Nephron progenitor cell (in vitro differentiated cells): ENCODE measurements around the gene CIAO1.

ENCODE experiments used
- DNase-seq: peaks from one replicate; pipeline ENCODE4 v3.0.0; 2021
- H3K27ac Mint-ChIP-seq: 2 replicates; pipeline ENCODE4 v1.8.0; 2021; ENCODE audit warnings: mild to moderate bottlenecking, moderate library complexity, mixed read lengths
- H3K27me3 Mint-ChIP-seq: 2 replicates; pipeline ENCODE4 v1.8.0; 2021; ENCODE audit warnings: mild to moderate bottlenecking, low read depth, mixed read lengths; ENCODE audit not compliant: poor library complexity
- H3K36me3 Mint-ChIP-seq: 2 replicates; pipeline ENCODE4 v1.8.0; 2021; ENCODE audit warnings: low read depth, mixed read lengths
- H3K4me1 Mint-ChIP-seq: 2 replicates; pipeline ENCODE4 v1.8.0; 2021; ENCODE audit warnings: mixed read lengths
- H3K4me3 Mint-ChIP-seq: 2 replicates; pipeline ENCODE4 v1.8.0; 2021; ENCODE audit warnings: mild to moderate bottlenecking, moderate library complexity, mixed read lengths
- H3K9me3 Mint-ChIP-seq: 2 replicates; pipeline ENCODE4 v1.8.0; 2021; ENCODE audit warnings: mild to moderate bottlenecking, moderate library complexity, mixed read lengths
- TF ChIP-seq, protein P1 (sequence below): fragments of 200-600 bp; sonication (generic); IDR thresholded peaks from 2 replicates; pipeline ENCODE4 v1.5.0; 2021; ENCODE audit warnings: antibody characterized with exemption

CIAO1 gene

DNA sequence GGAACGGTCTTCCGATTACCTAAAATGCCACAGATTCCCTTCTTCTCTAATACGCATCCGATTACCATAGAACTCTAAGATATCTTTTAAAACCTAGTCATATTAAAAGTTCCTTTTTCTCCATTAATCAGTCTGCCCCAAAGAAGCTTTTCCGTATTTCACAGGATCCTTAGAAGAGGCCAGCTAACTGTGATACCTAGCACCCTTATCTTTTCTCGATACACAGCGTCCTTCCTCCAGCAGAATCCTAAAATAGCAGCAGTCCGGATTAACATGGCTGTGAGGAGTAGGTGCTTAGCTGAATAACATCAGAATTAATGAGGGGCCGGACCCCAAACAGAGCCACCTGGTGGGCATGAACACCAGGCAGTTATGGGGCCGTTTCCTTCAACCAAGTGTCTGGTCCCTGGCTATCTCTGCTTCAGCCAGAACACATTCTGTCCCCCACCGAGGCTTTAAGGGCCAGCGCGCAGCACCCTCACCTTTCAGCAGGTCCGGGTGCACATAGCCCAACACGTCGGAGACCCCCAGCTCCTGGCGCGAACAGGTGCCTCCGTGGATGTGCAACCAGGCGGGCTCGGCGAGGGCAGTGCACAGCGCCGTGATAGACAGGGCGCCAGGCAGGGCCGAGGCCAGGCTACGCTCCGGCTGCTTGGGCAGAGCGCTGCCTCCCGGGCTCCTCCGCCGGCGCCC, 1.2 kb upstream of the CIAO1 start:
- TF ChIP-seq, protein P1, sequence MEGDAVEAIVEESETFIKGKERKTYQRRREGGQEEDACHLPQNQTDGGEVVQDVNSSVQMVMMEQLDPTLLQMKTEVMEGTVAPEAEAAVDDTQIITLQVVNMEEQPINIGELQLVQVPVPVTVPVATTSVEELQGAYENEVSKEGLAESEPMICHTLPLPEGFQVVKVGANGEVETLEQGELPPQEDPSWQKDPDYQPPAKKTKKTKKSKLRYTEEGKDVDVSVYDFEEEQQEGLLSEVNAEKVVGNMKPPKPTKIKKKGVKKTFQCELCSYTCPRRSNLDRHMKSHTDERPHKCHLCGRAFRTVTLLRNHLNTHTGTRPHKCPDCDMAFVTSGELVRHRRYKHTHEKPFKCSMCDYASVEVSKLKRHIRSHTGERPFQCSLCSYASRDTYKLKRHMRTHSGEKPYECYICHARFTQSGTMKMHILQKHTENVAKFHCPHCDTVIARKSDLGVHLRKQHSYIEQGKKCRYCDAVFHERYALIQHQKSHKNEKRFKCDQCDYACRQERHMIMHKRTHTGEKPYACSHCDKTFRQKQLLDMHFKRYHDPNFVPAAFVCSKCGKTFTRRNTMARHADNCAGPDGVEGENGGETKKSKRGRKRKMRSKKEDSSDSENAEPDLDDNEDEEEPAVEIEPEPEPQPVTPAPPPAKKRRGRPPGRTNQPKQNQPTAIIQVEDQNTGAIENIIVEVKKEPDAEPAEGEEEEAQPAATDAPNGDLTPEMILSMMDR, result peak; percentile 39
- no peaks in the 10 kb centered on the region for H3K9me3 Mint-ChIP-seq
- DNase-seq, result peak; percentile 50
- peaks cover 49% of the 10 kb centered on the region for H3K4me1 Mint-ChIP-seq
- peak overlapping the region; percentile 81 for H3K4me3 Mint-ChIP-seq
- no peaks in the 10 kb centered on the region for H3K27me3 Mint-ChIP-seq
- H3K36me3 Mint-ChIP-seq, result peaks cover 22% of the 10 kb centered on the region
- H3K27ac Mint-ChIP-seq, result peak overlapping the region; percentile 16

DNA sequence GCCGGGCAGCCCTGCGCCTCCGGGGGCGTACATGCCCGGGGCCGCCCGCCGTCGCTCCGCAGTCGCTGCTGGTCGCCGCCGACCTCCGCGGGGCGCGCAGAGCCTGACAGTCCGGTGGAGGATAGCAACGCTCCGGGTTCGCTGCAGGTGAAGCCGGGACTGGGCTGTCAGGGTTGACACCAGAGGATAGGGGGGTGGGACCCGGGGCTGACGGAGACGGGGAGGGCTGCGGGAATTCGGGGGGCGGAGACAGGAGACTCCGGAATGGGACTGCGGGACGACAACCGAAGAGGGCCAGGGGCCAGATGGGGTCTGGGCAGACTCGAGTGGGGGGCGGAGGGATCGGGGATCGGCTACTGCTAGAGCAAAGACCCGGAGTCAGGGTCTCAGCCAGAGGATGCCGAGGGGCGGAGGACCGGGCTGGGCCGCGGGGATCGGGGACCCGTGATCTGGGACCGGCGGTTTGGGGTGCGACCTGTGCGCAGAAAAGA, 631 bp upstream of the CIAO1 start:
- H3K4me3 Mint-ChIP-seq, result peak overlapping the region; percentile 100
- H3K4me1 Mint-ChIP-seq, result peaks cover 43% of the 10 kb centered on the region
- peaks cover 24% of the 10 kb centered on the region for H3K36me3 Mint-ChIP-seq
- H3K9me3 Mint-ChIP-seq, result no peaks in the 10 kb centered on the region
- TF ChIP-seq, protein P1, result no peak
- no peaks in the 10 kb centered on the region for H3K27me3 Mint-ChIP-seq
- H3K27ac Mint-ChIP-seq, result no peak overlapping the region
- DNase-seq, result peak; percentile 65

DNA sequence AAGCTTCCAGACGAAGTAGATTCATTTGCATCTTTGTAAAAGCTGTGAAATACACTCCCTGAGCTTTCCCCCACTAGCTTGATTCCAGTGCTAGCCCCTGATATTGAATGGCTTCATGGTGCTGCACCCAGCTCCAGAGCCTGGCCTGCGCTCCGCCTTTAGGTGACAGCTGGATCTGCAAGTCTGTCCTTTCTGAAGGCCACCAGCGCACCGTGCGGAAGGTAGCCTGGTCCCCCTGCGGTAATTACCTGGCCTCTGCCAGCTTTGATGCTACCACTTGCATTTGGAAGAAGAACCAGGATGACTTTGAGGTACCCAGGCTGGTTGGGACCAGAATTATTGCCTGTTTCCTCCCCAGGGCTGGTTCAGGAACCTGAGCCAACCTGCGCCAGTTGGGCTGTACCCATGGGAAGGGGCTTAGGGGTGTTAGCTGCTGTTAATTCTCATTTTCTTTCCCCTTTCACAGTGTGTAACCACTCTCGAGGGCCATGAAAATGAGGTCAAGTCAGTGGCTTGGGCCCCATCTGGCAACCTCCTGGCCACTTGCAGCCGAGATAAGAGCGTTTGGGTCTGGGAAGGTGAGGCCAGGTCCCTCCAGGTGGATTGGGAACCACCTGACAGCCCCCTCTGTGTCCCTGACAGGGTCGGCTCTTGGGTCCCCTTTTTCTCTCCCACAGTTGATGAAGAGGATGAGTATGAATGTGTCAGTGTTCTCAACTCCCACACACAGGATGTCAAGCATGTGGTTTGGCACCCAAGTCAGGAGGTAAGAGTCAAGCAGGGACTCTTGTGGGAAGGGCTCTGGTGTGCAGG, 1.3 kb downstream of the CIAO1 start:
- peak overlapping the region; percentile 100 for H3K4me3 Mint-ChIP-seq
- no peaks in the 10 kb centered on the region for H3K9me3 Mint-ChIP-seq
- H3K4me1 Mint-ChIP-seq, result peaks cover 33% of the 10 kb centered on the region
- TF ChIP-seq, protein P1, result peak; percentile 33
- peaks cover 35% of the 10 kb centered on the region for H3K36me3 Mint-ChIP-seq
- no peak overlapping the region for H3K27ac Mint-ChIP-seq
- peak; percentile 49 for DNase-seq
- no peaks in the 10 kb centered on the region for H3K27me3 Mint-ChIP-seq

DNA sequence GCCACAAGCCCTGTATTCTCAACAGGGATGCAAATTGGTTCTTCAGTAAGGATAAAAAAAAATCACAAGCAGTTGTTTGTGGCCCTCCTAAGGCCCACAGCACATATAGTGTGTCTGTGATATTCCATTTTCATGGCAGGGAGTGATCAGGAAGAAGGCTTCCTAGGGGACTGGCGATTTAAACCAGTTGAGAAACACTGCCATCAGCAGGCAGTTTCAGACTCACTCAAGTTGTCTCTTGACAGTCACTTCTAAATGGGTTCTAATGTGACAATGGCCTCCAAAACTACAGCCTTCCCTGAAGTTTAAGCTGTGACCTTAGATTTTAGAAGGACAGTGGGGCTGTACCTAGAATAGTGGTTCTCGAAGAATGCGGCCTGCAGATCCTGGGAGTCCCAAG, 6.0 kb downstream of the CIAO1 start:
- Mint-ChIP-seq H3K4me1 (peaks cover 8% of the 10 kb centered on the region), H3K4me3 (no peak overlapping the region), H3K9me3 (no peaks in the 10 kb centered on the region), H3K27ac (peak overlapping the region; percentile 76), H3K27me3 (peaks cover under 1% of the 10 kb centered on the region), H3K36me3 (peaks cover 70% of the 10 kb centered on the region)
- no peak for DNase-seq
- TF ChIP-seq, protein P1, result no peak

DNA sequence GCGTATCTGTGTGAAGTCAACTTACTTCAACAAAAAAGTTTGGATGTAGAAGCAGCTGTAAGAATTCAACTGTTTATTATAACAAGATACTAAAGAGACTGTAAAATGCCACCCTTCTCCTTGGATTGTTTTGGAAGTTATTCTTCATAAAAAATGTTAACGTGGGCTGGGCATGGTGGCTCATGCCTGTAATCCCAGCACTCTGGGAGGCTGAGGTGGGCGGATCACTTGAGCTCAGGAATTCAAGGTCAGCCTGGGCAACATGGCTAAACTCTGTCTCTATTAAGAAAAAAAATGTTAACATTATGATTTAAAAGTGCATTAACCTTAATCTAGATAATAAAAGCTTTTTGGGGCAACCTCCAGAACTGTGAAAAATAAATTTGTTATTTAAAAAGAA, 7.7 kb downstream of the CIAO1 start:
- DNase-seq, result no peak
- no peak overlapping the region for H3K4me3 Mint-ChIP-seq
- H3K9me3 Mint-ChIP-seq, result no peaks in the 10 kb centered on the region

More for the DNA sequence above, 7.7 kb downstream of the CIAO1 start:
- Mint-ChIP-seq H3K27ac (no peak overlapping the region), H3K27me3 (peaks cover 3% of the 10 kb centered on the region), H3K4me1 (no peaks in the 10 kb centered on the region), H3K36me3 (peaks cover 77% of the 10 kb centered on the region)
- TF ChIP-seq, protein P1, result no peak
